Neural cell (in vitro differentiated cells): ENCODE measurements around the gene HS6ST2.

Experiments
- EP300 ChIP-seq: fragments of 450-650 bp; conservative IDR thresholded peaks from 2 replicates; pipeline ENCODE4 v1.6.1; 2014; ENCODE audit warnings: antibody characterized with exemption, mild to moderate bottlenecking, moderate library complexity; ENCODE audit not compliant: poor library complexity, severe bottlenecking
- EZH2 ChIP-seq: fragments of 200-600, 300-800 bp; shearing (Covaris generic), sonication (generic); IDR thresholded peaks from 2 replicates; pipeline ENCODE4 v1.6.1; 2014; ENCODE audit warnings: antibody characterized with exemption, low read length, borderline replicate concordance, mild to moderate bottlenecking; ENCODE audit not compliant: insufficient read depth, poor library complexity, severe bottlenecking
- MXI1 ChIP-seq: fragments of 450-650 bp; conservative IDR thresholded peaks from 2 replicates; pipeline ENCODE4 v1.6.1; 2014; ENCODE audit warnings: antibody characterized with exemption, mild to moderate bottlenecking; ENCODE audit not compliant: poor library complexity, severe bottlenecking
- POLR2AphosphoS5 ChIP-seq: IDR thresholded peaks from 2 replicates; pipeline ENCODE4 v1.6.1; 2012
- RAD21 ChIP-seq: fragments of 450-650 bp; conservative IDR thresholded peaks from 2 replicates; pipeline ENCODE4 v1.6.1; 2014; ENCODE audit warnings: antibody characterized with exemption, mild to moderate bottlenecking, moderate library complexity
- REST ChIP-seq: IDR thresholded peaks from 2 replicates; pipeline ENCODE4 v1.6.1; 2012; ENCODE audit warnings: borderline replicate concordance
- SMC3 ChIP-seq: fragments of 450-650 bp; conservative IDR thresholded peaks from 2 replicates; pipeline ENCODE4 v1.6.1; 2014; ENCODE audit warnings: antibody characterized with exemption, mild to moderate bottlenecking, moderate library complexity; ENCODE audit not compliant: poor library complexity
- TAF1 ChIP-seq: IDR thresholded peaks from 2 replicates; pipeline ENCODE4 v1.6.1; 2012; ENCODE audit warnings: low read depth
- TF ChIP-seq, protein P1 (sequence below): fragments of 450-650 bp; IDR thresholded peaks from 2 replicates; pipeline ENCODE4 v1.5.1; 2014; ENCODE audit warnings: antibody characterized with exemption, mild to moderate bottlenecking, moderate library complexity; ENCODE audit not compliant: poor library complexity, severe bottlenecking

DNA sequence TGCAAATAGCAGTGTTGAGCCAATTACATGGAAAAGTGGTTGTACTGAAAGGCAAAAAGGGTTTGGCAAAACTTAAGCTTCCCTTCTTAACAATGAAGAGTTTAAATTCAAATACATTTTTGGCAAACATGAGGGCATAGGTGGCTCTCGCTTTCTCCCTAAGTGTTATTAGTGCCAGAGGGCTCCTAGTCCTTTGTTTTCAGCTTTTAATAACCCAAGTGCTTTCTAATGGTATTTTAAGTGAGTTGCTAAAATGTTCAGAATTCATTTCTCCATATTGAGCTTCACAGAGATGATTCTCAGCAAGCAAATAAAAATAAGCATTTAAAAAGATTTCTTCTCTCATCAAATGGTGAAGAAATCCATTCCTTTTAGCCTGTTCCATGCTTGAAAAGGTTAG is 123.7 kb downstream of the HS6ST2 start:
- TF ChIP-seq MXI1 (no peak), EZH2 (no peak), EP300 (no peak), REST (no peak), POLR2AphosphoS5 (no peak), SMC3 (no peak), TAF1 (no peak), RAD21 (no peak)
- TF ChIP-seq, protein P1, sequence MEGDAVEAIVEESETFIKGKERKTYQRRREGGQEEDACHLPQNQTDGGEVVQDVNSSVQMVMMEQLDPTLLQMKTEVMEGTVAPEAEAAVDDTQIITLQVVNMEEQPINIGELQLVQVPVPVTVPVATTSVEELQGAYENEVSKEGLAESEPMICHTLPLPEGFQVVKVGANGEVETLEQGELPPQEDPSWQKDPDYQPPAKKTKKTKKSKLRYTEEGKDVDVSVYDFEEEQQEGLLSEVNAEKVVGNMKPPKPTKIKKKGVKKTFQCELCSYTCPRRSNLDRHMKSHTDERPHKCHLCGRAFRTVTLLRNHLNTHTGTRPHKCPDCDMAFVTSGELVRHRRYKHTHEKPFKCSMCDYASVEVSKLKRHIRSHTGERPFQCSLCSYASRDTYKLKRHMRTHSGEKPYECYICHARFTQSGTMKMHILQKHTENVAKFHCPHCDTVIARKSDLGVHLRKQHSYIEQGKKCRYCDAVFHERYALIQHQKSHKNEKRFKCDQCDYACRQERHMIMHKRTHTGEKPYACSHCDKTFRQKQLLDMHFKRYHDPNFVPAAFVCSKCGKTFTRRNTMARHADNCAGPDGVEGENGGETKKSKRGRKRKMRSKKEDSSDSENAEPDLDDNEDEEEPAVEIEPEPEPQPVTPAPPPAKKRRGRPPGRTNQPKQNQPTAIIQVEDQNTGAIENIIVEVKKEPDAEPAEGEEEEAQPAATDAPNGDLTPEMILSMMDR: no peak
